Kidney (tissue), 14 donors: ENCODE data around the gene SERPINH1. TPM values are rescaled to one million over a fixed set of nuclear protein-coding genes. Genes with fewer than 3 reads are reported as not detected.
A peak's percentile ranks its signal among the peaks of the same experiment; 100 is the strongest.

Experiments
- DNase-seq, 5 donors: peaks; one replicate each; pipeline ENCODE4 v3.0.0-alpha.2; 2013 to 2020
- FAIRE-seq: peaks from 2 replicates; lab custom pipeline; 2012; peaks lifted over from hg19 to GRCh38; lab: Jason Lieb, UNC
- H3K27ac ChIP-seq, 2 donors: one replicate each; pipeline ENCODE4 v1.7.0; 2013; ENCODE audit warnings: low read depth in 2 of 2, low read length in 2 of 2, inconsistent platforms in 1 of 2
- H3K27me3 ChIP-seq: one replicate; pipeline ENCODE4 v1.7.1; 2013; ENCODE audit warnings: low read length, inconsistent platforms; ENCODE audit not compliant: control insufficient read depth, insufficient read depth
- H3K36me3 ChIP-seq, 3 donors: one replicate each; pipeline versions ENCODE4 v1.7.0 to v1.7.1; 2013; ENCODE audit warnings: low read length in 3 of 3, control low read depth in 1 of 3, inconsistent platforms in 1 of 3; ENCODE audit not compliant: insufficient read depth in 3 of 3, control insufficient read depth in 2 of 3
- H3K4me1 ChIP-seq, 3 donors: one replicate each; pipeline versions ENCODE4 v1.7.0 to v1.7.1; 2013; ENCODE audit warnings: low read length in 3 of 3, inconsistent platforms in 1 of 3, low read depth in 1 of 3; ENCODE audit not compliant: control insufficient read depth in 2 of 3, insufficient read depth in 2 of 3
- H3K4me3 ChIP-seq, 3 donors: one replicate each; pipeline versions ENCODE4 v1.7.0 to v1.8.1; 2013; ENCODE audit warnings: low read length in 3 of 3, control low read depth in 1 of 3, inconsistent platforms in 1 of 3
- H3K9ac ChIP-seq, 3 donors: one replicate each; pipeline versions ENCODE4 v1.7.0 to v1.7.1; 2013; ENCODE audit warnings: low read length in 3 of 3, control low read depth in 1 of 3, inconsistent platforms in 1 of 3
- H3K9me3 ChIP-seq, 3 donors: one replicate each; pipeline versions ENCODE4 v1.7.0 to v1.7.1; 2013; ENCODE audit warnings: low read length in 3 of 3, control low read depth in 1 of 3, inconsistent platforms in 1 of 3; ENCODE audit not compliant: control insufficient read depth in 2 of 3, insufficient read depth in 1 of 3
- intact Hi-C: fragments of 100-400 bp; cut with DNase I; formaldehyde crosslinking; loops from one replicate; pipeline ENCODE4 v1.11.1; 2022
- polyA plus RNA-seq: library from polyadenylated mRNA; stranded (reverse); fragments of 350-450 nt; fragmentation: Illumina TruSeq; extraction: RNeasy Lipid Tissue Mini Kit (QIAGEN cat#74804); gene quantifications from one replicate; pipeline ENCODE4 v1.2.3, GENCODE V29; 2014; ENCODE audit warnings: low read depth, low replicate concordance; ENCODE audit not compliant: insufficient read depth
- total RNA-seq: library from RNA; stranded (reverse); fragmentation: NEBNext Ultra II Directional; extraction: Animal tissue kit (Norgen Biotek cat#: 25700); gene quantifications from one replicate; pipeline ENCODE4 v1.2.1, GENCODE V29; 2021
- TF ChIP-seq, protein P1 (sequence below): IDR thresholded peaks from 3 replicates; pipeline ENCODE4 v1.5.1; 2012; ENCODE audit warnings: mild to moderate bottlenecking, moderate library complexity, borderline replicate concordance; ENCODE audit not compliant: insufficient read depth; ENCODE audit errors: extremely low read depth
- donor health status: control.
- donor health status: control.
- donor health status: control.
- donor health status: control.
- donor health status: control.
- donor health status: DM: yes; HTN: yes; CAD: no.
- donor health status: Normal renal cell carcinoma (clear cell type).

Gene SERPINH1
- total and polyA plus RNA-seq, 2 donors from 2014 or later, result 81.1 to 104 TPM

DNA sequence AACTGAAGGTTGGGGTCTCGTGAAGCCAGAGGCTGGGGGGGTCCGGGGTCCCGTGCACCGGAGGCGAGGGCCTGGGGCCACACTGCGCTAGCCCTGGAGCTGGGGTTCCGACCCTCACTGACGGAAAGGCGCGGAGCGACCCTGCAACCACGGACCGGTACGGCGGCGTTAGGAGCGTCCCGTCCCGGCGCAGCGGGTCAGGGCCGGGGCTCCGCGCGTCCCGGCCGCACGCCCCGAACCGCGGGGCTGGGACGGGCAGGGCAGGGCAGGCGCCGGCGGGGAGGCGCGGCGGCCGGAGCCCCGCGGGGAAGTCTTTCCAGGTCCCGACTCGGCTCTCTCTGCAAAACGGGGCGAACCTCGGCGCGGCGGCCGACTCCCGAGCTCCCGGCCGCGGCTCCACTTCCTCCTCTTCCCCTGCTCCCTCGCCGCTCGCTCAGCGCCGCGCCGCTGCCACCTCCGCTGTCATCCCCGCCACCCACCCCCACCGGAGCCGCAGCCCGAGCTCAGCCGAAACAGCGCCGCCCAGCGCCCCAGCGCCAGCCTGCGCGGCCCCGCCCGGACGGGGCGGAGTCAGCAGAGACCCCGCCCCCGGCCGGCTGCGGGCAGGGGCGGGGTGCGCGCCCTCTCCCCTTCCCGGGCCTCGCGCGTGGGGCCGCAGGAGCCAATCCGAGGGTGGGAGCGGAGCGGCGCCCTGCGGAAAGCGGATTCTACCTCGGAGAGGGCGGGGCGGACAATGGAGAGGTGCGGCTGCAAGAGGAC lies 36.4 kb upstream of the SERPINH1 start, which contains the start of gene GDPD5:
Gene GDPD5 (minus strand): TSS at position 509 of the 759 bp plus-strand sequence. CDS start 48,206 bp downstream, outside the sequence.
- Histone ChIP-seq H3K9ac (peak within 1 kb of the TSS; percentile 34 to 63 (median 39)), H3K27ac (no peak within 1 kb of the TSS), H3K9me3 (no peaks in the 10 kb centered on the region), H3K27me3 (peaks cover 8% of the 10 kb centered on the region), H3K4me1 (peaks cover 0 to 3% (median 0%) of the 10 kb centered on the region in 3 donors), H3K4me3 (peak within 1 kb of the TSS; percentile 51 to 61 (median 53)), H3K36me3 (no peaks in the 10 kb centered on the region)
- TF ChIP-seq, protein P1, sequence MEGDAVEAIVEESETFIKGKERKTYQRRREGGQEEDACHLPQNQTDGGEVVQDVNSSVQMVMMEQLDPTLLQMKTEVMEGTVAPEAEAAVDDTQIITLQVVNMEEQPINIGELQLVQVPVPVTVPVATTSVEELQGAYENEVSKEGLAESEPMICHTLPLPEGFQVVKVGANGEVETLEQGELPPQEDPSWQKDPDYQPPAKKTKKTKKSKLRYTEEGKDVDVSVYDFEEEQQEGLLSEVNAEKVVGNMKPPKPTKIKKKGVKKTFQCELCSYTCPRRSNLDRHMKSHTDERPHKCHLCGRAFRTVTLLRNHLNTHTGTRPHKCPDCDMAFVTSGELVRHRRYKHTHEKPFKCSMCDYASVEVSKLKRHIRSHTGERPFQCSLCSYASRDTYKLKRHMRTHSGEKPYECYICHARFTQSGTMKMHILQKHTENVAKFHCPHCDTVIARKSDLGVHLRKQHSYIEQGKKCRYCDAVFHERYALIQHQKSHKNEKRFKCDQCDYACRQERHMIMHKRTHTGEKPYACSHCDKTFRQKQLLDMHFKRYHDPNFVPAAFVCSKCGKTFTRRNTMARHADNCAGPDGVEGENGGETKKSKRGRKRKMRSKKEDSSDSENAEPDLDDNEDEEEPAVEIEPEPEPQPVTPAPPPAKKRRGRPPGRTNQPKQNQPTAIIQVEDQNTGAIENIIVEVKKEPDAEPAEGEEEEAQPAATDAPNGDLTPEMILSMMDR, result peak; percentile 66
- intact Hi-C loops, result no loop called here
- FAIRE-seq (no peak), DNase-seq (peak; percentile 88 to 94 (median 93))

DNA sequence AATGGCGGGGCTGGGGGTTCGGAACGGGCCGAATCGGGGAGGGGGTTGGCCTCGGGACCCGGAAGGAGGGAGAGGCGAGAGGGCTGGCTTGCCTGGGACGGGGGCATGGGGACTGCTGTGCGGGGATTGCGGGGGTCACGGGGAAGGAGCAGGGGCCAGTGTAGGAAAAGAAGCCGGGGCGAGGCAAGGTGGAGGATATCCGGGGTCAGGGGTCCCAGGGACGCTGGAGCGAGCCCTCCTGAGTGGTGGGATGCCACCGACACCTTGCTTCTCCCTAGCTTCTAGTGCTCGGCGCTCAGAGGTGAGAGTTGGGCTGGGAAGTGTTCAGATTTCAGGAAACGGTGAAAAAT lies 35.9 kb upstream of the SERPINH1 start:
- Histone ChIP-seq H3K4me1 (peaks cover 0 to 3% (median 0%) of the 10 kb centered on the region in 3 donors), H3K9ac (peak overlapping the region in 2 of 3 donors; percentile 39 to 63), H3K9me3 (no peaks in the 10 kb centered on the region), H3K27ac (no peak overlapping the region), H3K4me3 (peak overlapping the region; percentile 19 to 51 (median 38)), H3K27me3 (peaks cover 8% of the 10 kb centered on the region), H3K36me3 (no peaks in the 10 kb centered on the region)
- DNase-seq (peak in 1 of 5 donors; percentile 17), FAIRE-seq (no peak)
- intact Hi-C loops, result no loop called here
- TF ChIP-seq, protein P1, result no peak

DNA sequence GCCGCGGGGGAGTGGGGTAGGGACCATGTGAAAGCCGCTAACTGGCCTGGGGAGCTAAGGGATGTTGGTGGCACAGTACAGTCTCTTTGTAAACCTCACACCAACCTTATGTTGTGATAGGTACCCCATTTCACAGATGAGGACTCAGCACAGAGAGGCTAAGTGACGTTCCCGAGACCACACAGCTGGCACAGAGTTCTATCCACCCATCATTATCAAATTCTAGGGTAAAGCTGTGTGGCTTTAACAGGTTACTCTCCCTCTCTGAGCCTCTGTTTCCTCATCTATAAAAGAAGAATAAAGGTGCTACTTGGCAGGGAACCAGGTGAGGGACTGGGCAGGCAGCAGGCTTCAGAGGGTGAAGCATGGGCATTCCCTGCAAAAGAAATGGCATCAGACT lies 34.9 kb upstream of the SERPINH1 start:
- Histone ChIP-seq H3K36me3 (no peaks in the 10 kb centered on the region), H3K27me3 (peaks cover 8% of the 10 kb centered on the region), H3K9me3 (no peaks in the 10 kb centered on the region), H3K4me3 (no peak overlapping the region), H3K9ac (no peak overlapping the region), H3K4me1 (peaks cover 0 to 3% (median 0%) of the 10 kb centered on the region in 3 donors), H3K27ac (no peak overlapping the region)
- intact Hi-C loops, result no loop called here
- FAIRE-seq (no peak), DNase-seq (no peak)
- TF ChIP-seq, protein P1, result no peak
